Measurements from ENCODE around the gene KLHL26. TPM values are rescaled to one million over a fixed set of nuclear protein-coding genes. Genes with fewer than 3 reads are reported as not detected.

Gene KLHL26
- total RNA-seq, 1 experiment from 2014 or later: 17.1 TPM

DNA sequence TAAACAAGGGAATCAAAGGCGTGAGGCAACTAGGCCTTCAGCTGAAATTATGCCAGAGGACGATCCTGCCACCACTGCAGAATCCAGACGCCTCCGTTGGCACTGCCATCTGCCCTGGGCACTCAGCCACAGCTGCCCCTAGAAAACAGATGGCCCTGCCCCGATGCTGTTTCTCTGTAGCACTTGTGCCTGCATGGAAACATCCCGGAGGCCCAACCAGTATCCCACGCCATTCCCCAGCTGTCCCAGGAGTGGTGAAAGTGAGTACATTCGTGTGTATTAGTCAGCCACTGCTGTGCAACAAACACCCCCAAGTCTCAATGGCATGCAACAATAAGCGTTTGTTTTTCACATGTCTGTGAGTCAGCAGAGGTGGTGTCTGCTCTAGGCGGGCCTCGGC lies 37.8 kb downstream of the KLHL26 start:
- Histone ChIP-seq H3K9me3 (ENCODE audit: control insufficient read depth in 1 of 2, insufficient read depth in 1 of 2, low read depth in 1 of 2, low read length in 2 of 2) (no peaks in the 10 kb centered on the region), H3K27me3 (ENCODE audit: insufficient read depth, low read length) (no peaks in the 10 kb centered on the region), H3K4me3 (replicated peaks in 1 of 2; ENCODE audit: low read depth in 1 of 2, low read length in 2 of 2) (no peak overlapping the region), H3K4me2 (ENCODE audit: low read length) (no peak overlapping the region), H3K9me2 (ENCODE audit: insufficient read depth) (no peaks in the 10 kb centered on the region), H4K20me1 (ENCODE audit: insufficient read depth) (no peaks in the 10 kb centered on the region), H3K27ac (ENCODE audit: low read depth, low read length) (no peak overlapping the region), H3K4me1 (ENCODE audit: control insufficient read depth in 1 of 2, insufficient read depth in 2 of 2, low read length in 2 of 2) (peaks cover 18 to 29% of the 10 kb centered on the region in 2 experiments), H3K79me2 (ENCODE audit: insufficient read depth, low read length) (no peaks in the 10 kb centered on the region), H3K36me3 (ENCODE audit: control insufficient read depth in 1 of 2, insufficient read depth in 2 of 2, low read length in 2 of 2) (no peaks in the 10 kb centered on the region; a peak in 1 of 4 replicates), H3K9ac (ENCODE audit: low read length) (no peak overlapping the region), H2AFZ (ENCODE audit: low read depth, low read length, poor library complexity, severe bottlenecking) (no peak overlapping the region)
- BruUV-seq (replicated peaks): no TSS peak
- ChIA-PET RAD21 (ENCODE audit: low non-redundant PET in 1 of 2, low total read pairs in 2 of 2, uncharacterized antibody in 2 of 2, unreplicated experiment in 2 of 2) (no interaction called here), CTCF (interaction anchor here (1.1 kb wide), 1 partner anchor 85 kb away, joined by 3 read pairs; no protein-coding TSS in a partner anchor), POLR2A (interaction anchor here (0.7 kb wide), 1 partner anchor 216 kb away, joined by 3 read pairs; no protein-coding TSS in a partner anchor)
- intact Hi-C loops (cut with micrococcal nuclease): loop anchor here (2.0 to 5.0 kb wide), 3 partner anchors 78 to 222 kb away; no protein-coding TSS in a partner anchor
- TF ChIP-seq, protein P1, sequence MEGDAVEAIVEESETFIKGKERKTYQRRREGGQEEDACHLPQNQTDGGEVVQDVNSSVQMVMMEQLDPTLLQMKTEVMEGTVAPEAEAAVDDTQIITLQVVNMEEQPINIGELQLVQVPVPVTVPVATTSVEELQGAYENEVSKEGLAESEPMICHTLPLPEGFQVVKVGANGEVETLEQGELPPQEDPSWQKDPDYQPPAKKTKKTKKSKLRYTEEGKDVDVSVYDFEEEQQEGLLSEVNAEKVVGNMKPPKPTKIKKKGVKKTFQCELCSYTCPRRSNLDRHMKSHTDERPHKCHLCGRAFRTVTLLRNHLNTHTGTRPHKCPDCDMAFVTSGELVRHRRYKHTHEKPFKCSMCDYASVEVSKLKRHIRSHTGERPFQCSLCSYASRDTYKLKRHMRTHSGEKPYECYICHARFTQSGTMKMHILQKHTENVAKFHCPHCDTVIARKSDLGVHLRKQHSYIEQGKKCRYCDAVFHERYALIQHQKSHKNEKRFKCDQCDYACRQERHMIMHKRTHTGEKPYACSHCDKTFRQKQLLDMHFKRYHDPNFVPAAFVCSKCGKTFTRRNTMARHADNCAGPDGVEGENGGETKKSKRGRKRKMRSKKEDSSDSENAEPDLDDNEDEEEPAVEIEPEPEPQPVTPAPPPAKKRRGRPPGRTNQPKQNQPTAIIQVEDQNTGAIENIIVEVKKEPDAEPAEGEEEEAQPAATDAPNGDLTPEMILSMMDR (IDR thresholded peaks at IDR 0.05 in 2 of 3, conservative IDR thresholded peaks at IDR 0.05 in 1 of 3; ENCODE audit: borderline replicate concordance in 1 of 3, insufficient read depth in 1 of 3, low read depth in 2 of 3, low read length in 2 of 3): no peak
- TF ChIP-seq SIN3A (IDR thresholded peaks at IDR 0.05; ENCODE audit: low read depth) (no peak), SP1 (IDR thresholded peaks at IDR 0.05; ENCODE audit: low read depth) (no peak), POLR2A (IDR thresholded peaks at IDR 0.05; ENCODE audit: borderline replicate concordance, extremely low read depth, insufficient read depth, insufficient read length) (no peak), TCF7L2 (IDR thresholded peaks at IDR 0.05; ENCODE audit: borderline replicate concordance, extremely low read depth, insufficient read depth, insufficient read length) (no peak), CBX3 (IDR thresholded peaks at IDR 0.05; ENCODE audit: low read depth) (no peak), ATF3 (IDR thresholded peaks at IDR 0.05) (no peak), EZH2 (IDR thresholded peaks at IDR 0.05) (no peak), EGR1 (IDR thresholded peaks at IDR 0.05; ENCODE audit: low read depth) (no peak), ZNF274 (IDR thresholded peaks at IDR 0.05; ENCODE audit: low read depth, low read length) (no peak), JUND (IDR thresholded peaks at IDR 0.05) (no peak), ZBTB33 (IDR thresholded peaks at IDR 0.05; ENCODE audit: extremely low read depth, insufficient replicate concordance, low read length) (no peak), EZH2phosphoT487 (IDR thresholded peaks at IDR 0.05; ENCODE audit: borderline replicate concordance) (no peak)
- no peak for ATAC-seq
- DNase-seq (ENCODE audit: low read depth, low spot score): no peak

Measured in HCT116 (cell line).